PFSK-1 (cell line): ENCODE data around the gene MMP28.

Experiments
- POLR2AphosphoS5 ChIP-seq: IDR thresholded peaks from 2 replicates; pipeline ENCODE4 v1.6.1; 2012; ENCODE audit warnings: low read depth, mild to moderate bottlenecking, control low read depth, low read length, moderate library complexity
- TAF1 ChIP-seq: IDR thresholded peaks from 2 replicates; pipeline ENCODE4 v1.6.1; 2012; ENCODE audit warnings: low read length, control low read depth, borderline replicate concordance; ENCODE audit not compliant: insufficient read depth
- TF ChIP-seq, protein P1 (sequence below), 2 experiments: IDR thresholded peaks; 2 replicates each; pipeline versions ENCODE4 v1.6.1 to v1.8.0; 2011 to 2012; ENCODE audit warnings: low read depth in 2 of 2, low read length in 2 of 2, control low read depth in 1 of 2, inconsistent platforms in 1 of 2, mild to moderate bottlenecking in 1 of 2, moderate library complexity in 1 of 2; ENCODE audit not compliant: insufficient read depth in 1 of 2

DNA sequence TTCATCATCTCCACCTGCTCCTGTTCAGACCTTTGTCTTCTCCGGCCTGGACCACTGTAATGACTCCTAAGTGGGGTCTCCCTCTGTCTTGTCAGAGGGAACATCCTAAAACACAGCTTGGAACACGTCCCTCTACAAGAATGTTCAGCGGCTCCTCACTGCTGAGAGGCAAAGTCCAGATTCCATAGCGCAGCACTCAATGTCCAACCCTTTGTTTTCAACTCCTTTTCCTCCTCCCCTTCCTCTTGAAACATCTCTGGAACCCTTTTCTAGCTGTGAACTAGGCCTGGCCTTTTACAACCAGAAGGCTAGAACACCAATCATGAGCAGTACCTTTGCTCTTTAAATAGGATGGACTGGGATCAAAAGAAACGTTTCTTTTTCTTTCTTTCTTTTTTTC lies 33.8 kb downstream of the MMP28 start:
- TF ChIP-seq POLR2AphosphoS5 (no peak), TAF1 (no peak)
- TF ChIP-seq, protein P1, sequence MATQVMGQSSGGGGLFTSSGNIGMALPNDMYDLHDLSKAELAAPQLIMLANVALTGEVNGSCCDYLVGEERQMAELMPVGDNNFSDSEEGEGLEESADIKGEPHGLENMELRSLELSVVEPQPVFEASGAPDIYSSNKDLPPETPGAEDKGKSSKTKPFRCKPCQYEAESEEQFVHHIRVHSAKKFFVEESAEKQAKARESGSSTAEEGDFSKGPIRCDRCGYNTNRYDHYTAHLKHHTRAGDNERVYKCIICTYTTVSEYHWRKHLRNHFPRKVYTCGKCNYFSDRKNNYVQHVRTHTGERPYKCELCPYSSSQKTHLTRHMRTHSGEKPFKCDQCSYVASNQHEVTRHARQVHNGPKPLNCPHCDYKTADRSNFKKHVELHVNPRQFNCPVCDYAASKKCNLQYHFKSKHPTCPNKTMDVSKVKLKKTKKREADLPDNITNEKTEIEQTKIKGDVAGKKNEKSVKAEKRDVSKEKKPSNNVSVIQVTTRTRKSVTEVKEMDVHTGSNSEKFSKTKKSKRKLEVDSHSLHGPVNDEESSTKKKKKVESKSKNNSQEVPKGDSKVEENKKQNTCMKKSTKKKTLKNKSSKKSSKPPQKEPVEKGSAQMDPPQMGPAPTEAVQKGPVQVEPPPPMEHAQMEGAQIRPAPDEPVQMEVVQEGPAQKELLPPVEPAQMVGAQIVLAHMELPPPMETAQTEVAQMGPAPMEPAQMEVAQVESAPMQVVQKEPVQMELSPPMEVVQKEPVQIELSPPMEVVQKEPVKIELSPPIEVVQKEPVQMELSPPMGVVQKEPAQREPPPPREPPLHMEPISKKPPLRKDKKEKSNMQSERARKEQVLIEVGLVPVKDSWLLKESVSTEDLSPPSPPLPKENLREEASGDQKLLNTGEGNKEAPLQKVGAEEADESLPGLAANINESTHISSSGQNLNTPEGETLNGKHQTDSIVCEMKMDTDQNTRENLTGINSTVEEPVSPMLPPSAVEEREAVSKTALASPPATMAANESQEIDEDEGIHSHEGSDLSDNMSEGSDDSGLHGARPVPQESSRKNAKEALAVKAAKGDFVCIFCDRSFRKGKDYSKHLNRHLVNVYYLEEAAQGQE (IDR thresholded peaks at IDR 0.05; ENCODE audit: insufficient read depth in 1 of 2, low read depth in 2 of 2, low read length in 2 of 2), result no peak
